Transverse colon (tissue), 4 donors: ENCODE results near the gene PRKCZ. TPM values are rescaled to one million over a fixed set of nuclear protein-coding genes. Genes with fewer than 3 reads are reported as not detected.

Experiments used
- DNase-seq: peaks from one replicate; pipeline ENCODE4 v3.0.0-alpha.2; 2019
- H3K27ac ChIP-seq, 4 donors: fragments of 200-600 bp; sonication (generic); 2 replicates each; pipeline ENCODE4 v1.5.1; 2016 to 2018; ENCODE audit warnings: inconsistent platforms in 4 of 4
- H3K27me3 ChIP-seq: fragments of 200-600 bp; sonication (generic); 2 replicates; pipeline ENCODE4 v1.5.1; 2017; ENCODE audit warnings: inconsistent platforms
- H3K36me3 ChIP-seq, 4 donors: fragments of 200-600 bp; sonication (generic); 2 replicates each; pipeline ENCODE4 v1.5.1; 2017 to 2019; ENCODE audit warnings: inconsistent platforms in 4 of 4
- H3K4me1 ChIP-seq, 4 donors: fragments of 200-600 bp; sonication (generic); 2 replicates each; pipeline ENCODE4 v1.5.1; 2017 to 2020; ENCODE audit warnings: inconsistent platforms in 4 of 4
- H3K4me3 ChIP-seq, 4 donors: fragments of 200-600 bp; sonication (generic); 1 replicate in 1 of 4; 2 replicates in 3 of 4; pipeline versions ENCODE4 v1.5.1 to v1.6.1; 2017 to 2019; ENCODE audit warnings: inconsistent platforms in 4 of 4
- H3K9me3 ChIP-seq, 2 donors: fragments of 200-600 bp; sonication (generic); 2 replicates each; pipeline ENCODE4 v1.5.1; 2017 to 2019; ENCODE audit warnings: inconsistent platforms in 2 of 2
- CTCF ChIP-seq, 5 experiments: fragments of 200-600 bp in 3 of 5; fragments of 450-650 bp in 2 of 5; sonication (generic) in 3 of 5; IDR thresholded peaks; 1 replicate in 2 of 5; 2 replicates in 3 of 5; pipeline ENCODE4 v1.5.1; 2016 to 2017; ENCODE audit warnings: antibody characterized with exemption in 5 of 5, inconsistent platforms in 3 of 5, mild to moderate bottlenecking in 2 of 5, moderate library complexity in 1 of 5
- EP300 ChIP-seq: sonication (generic); formaldehyde crosslinking; IDR thresholded peaks from one replicate; pipeline ENCODE4 v1.6.1; 2017; ENCODE audit warnings: antibody characterized with exemption, low read depth
- POLR2A ChIP-seq: fragments of 450-650 bp; IDR thresholded peaks from one replicate; pipeline ENCODE4 v1.6.1; 2016; ENCODE audit warnings: antibody characterized with exemption, mild to moderate bottlenecking, moderate library complexity
- POLR2AphosphoS5 ChIP-seq, 3 donors: sonication (generic); formaldehyde crosslinking; IDR thresholded peaks; one replicate each; pipeline ENCODE4 v1.6.1; 2016; ENCODE audit warnings: antibody characterized with exemption in 3 of 3
- WGBS, 2 donors: methylation state at CpG; one replicate each; pipeline ENCODE4 v1.1.5; 2018; ENCODE audit warnings: low coverage in 1 of 2; 5-methylcytosine and 5-hydroxymethylcytosine counted together
- in situ Hi-C, 4 donors: fragments of 200-750 bp; cut with MboI; loops; one replicate each; pipeline versions ENCODE4 v1.15.0 to v1.15.1; 2017; ENCODE audit warnings: low sequenced_read_pairs in 3 of 4, low pct_ligation_motif_present in 1 of 4, low pct_unique_long_range_greater_than_20kb in 1 of 4
- intact Hi-C: fragments of 100-400 bp; cut with DNase I; formaldehyde crosslinking; loops from one replicate; pipeline ENCODE4 v1.15.1; 2023; ENCODE audit warnings: low total_unique reads
- total RNA-seq, 4 donors: library from RNA; depleted of rRNA; stranded (reverse); fragments of >200 nt; gene quantifications; one replicate each; pipeline ENCODE4 v1.1.0, GENCODE V29; 2016

PRKCZ gene
- total RNA-seq, 4 donors from 2014 or later: 48.6 to 96.7 (median 54.4) TPM

- in situ Hi-C loops (loop anchor here in 3 of 4 donors (10.0 kb wide), 2 partner anchors 84 to 94 kb away; no protein-coding TSS in a partner anchor), intact Hi-C loops (no loop called here)
- peaks cover 21 to 72% (median 55%) of the 10 kb centered on the region in 4 donors for H3K4me1 ChIP-seq
- H3K27ac ChIP-seq: peak overlapping the region; percentile 82 to 91 (median 86)
- peak; percentile 56 for DNase-seq
- no peak for TF ChIP-seq EP300
- TF ChIP-seq POLR2AphosphoS5 (IDR thresholded peaks at IDR 0.05): no peak
- TF ChIP-seq POLR2A: no peak
- peak; percentile 45 to 81 (median 49) for TF ChIP-seq CTCF (IDR thresholded peaks at IDR 0.05)
- H3K36me3 ChIP-seq: no peaks in the 10 kb centered on the region
- no peaks in the 10 kb centered on the region for H3K9me3 ChIP-seq
- 46 to 66% methylated on average over 8 to 14 of the region's 14 CpGs for WGBS, 2 donors
- H3K27me3 ChIP-seq: peaks cover 44% of the 10 kb centered on the region
- peak overlapping the region in 3 of 4 donors; percentile 69 to 78 (median 75) for H3K4me3 ChIP-seq
Measured at GRCh38 chr1:2049225-2049717, 940 bp upstream of the PRKCZ start.

GRCh38 chr1:2050461-2050792, 216 bp downstream of the PRKCZ start:
- 0% methylated on average over 6 of the region's 51 CpGs; no CpG with 5 or more reads in 1 of the 2 donors for WGBS, 2 donors

GRCh38 chr1:2050793-2051682, 827 bp downstream of the PRKCZ start:
- peaks cover 44% of the 10 kb centered on the region for H3K27me3 ChIP-seq
- no peak for DNase-seq
- 4 to 5% methylated on average over 4 to 49 of the region's 84 CpGs for WGBS, 2 donors
- TF ChIP-seq POLR2AphosphoS5 (IDR thresholded peaks at IDR 0.05) (no peak), EP300 (no peak), POLR2A (no peak), CTCF (IDR thresholded peaks at IDR 0.05) (no peak)
- intact Hi-C loops (no loop called here), in situ Hi-C loops (no loop called here)
- H3K36me3 ChIP-seq: no peaks in the 10 kb centered on the region
- H3K4me1 ChIP-seq: peaks cover 16 to 58% (median 44%) of the 10 kb centered on the region in 4 donors
- peak overlapping the region; percentile 42 to 78 (median 72) for H3K4me3 ChIP-seq
- H3K9me3 ChIP-seq: no peaks in the 10 kb centered on the region
- peak overlapping the region; percentile 67 to 87 (median 82) for H3K27ac ChIP-seq

More at GRCh38 chr1:2050461-2050792, 216 bp downstream of the PRKCZ start:
- Histone ChIP-seq H3K36me3 (no peaks in the 10 kb centered on the region), H3K4me3 (peak overlapping the region; percentile 42 to 78 (median 72)), H3K4me1 (peaks cover 16 to 61% (median 46%) of the 10 kb centered on the region in 4 donors), H3K9me3 (no peaks in the 10 kb centered on the region), H3K27me3 (peaks cover 44% of the 10 kb centered on the region), H3K27ac (peak overlapping the region; percentile 67 to 87 (median 82))
- in situ Hi-C loops: no loop called here
- no peak for DNase-seq
- TF ChIP-seq POLR2AphosphoS5 (IDR thresholded peaks at IDR 0.05) (no peak), POLR2A (no peak), CTCF (IDR thresholded peaks at IDR 0.05) (no peak), EP300 (no peak)
- intact Hi-C loops: no loop called here

- TF ChIP-seq EP300 (no peak), POLR2A (no peak), CTCF (IDR thresholded peaks at IDR 0.05) (no peak), POLR2AphosphoS5 (IDR thresholded peaks at IDR 0.05) (no peak)
- intact Hi-C loops: no loop called here
- DNase-seq: no peak
- Histone ChIP-seq H3K4me3 (peak overlapping the region in 1 of 4 donors; percentile 75), H3K27ac (no peak overlapping the region), H3K9me3 (no peaks in the 10 kb centered on the region), H3K36me3 (no peaks in the 10 kb centered on the region), H3K27me3 (peaks cover 34% of the 10 kb centered on the region), H3K4me1 (peaks cover 13 to 47% (median 35%) of the 10 kb centered on the region in 4 donors)
- in situ Hi-C loops: no loop called here
- WGBS, 2 donors: 69 to 81% methylated on average over 5 to 16 of the region's 16 CpGs
Measured at GRCh38 chr1:2052054-2052679, 2.0 kb downstream of the PRKCZ start.
